Epidermal melanocyte (primary cell): ENCODE data around the gene NYAP2.

Experiments used
- DNase-seq: peaks from one replicate; pipeline ENCODE4 v3.0.0; 2011; ENCODE audit warnings: low spot score; ENCODE audit not compliant: insufficient read length

The NYAP2 gene

DNA sequence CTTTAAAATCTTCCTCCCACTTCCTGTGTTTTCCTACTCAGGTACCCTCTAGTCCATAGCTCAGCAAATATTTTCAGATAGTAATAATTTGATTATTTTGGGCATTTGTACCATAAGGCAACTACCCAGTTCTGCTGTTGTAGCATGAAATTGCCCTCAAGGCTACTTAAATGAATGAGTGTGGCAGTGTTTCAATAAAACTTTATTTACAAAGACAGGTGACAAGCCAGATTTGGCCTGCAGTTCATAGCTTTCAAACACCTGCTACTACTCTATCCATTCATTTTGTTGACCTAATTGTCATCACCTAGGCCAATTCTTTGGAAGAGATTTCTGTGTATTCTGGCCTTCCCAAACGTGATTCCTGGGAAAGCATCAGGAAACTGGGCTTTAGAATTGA is 28.9 kb downstream of the NYAP2 start:
- no peak for DNase-seq

DNA sequence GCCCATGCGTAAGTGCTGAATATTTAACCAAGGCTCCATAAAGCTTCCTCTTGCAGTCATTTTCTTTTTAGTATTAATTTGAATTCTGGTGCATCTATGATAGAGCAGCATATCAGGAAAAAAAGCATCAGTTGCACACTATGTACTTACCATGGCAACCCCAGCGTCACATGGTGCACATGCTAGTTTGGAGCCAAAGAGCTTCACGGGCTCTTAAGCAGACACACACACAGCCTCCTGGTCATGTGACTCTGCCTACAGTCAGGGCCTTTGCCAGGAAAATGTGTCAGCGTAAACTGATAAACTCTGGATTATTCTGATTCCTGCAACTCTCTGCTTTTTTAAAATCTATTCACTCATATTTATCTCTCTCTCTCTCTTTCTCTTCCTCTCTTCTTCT is 30.2 kb downstream of the NYAP2 start:
- no peak for DNase-seq

DNA sequence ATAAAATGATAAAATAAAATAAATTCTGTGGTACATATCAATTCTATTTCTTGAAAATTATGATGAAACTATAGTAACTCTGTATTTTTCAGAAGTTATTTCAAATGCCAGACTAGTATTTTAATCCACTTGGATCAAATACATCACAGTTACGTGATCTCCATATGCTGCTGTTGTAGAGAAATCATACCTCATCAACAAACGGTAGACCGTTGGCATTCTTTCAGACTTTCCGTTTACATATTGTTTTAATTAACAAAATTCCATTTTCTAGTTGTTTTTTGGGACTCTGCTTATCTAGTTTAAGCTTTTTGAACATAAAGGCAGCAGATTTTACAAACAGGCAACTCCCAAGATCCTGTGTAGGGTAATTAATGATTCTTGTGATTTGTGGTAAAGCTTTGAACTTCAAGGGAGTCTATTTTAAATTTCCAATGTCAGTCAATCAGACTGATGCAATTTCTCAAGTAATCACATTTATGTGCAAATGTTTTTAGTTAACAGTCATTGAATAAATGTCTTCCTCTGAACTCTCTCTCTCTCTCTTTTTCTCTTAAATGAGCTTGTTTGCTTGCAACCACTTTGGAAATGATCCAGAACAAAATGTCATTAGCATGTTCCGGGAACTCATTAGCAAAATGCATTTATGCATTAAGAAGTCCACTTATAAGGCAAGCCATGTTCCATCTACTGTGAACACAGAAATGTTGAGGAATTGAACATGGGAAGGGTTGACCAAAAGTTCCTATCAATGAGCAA is 31.8 kb downstream of the NYAP2 start:
- no peak for DNase-seq

DNA sequence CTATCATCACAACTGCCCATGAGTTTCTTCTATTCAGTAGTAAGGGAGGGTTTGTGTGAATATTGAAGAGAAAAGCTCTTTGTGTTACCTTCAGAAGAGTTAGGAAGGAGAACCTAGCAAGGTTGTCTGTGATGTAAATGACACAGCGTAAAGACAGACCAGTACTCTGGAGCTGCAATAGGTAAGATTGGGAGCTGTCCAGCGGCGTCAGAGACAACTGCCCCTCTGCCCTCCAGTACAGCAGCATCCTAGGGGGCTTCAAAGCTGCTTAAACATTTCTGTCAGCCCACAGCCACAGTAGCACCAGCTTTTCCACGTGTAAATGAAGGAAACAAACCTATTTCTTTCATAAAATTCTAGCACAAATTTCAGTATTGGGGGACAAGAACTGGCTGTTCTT is 34.5 kb downstream of the NYAP2 start:
- DNase-seq: no peak

DNA sequence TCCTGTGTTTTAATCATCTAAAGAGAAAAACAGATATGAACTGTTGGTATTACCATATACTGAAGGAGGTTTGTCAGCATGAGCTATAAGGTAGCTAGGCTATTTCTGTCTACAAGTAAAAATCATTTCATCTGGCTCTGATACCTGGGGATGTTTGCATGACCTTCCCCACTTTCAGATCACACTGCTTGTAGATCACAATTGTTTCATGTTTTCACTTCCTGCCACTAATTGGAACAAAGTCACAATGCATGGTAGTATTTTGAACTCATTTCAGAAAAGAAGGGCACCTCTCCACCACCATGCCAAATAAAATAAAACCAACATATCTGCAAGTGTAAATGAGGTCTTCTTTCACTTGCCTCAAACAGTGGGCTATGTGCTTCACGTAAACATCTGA is 37.8 kb downstream of the NYAP2 start:
- no peak for DNase-seq

DNA sequence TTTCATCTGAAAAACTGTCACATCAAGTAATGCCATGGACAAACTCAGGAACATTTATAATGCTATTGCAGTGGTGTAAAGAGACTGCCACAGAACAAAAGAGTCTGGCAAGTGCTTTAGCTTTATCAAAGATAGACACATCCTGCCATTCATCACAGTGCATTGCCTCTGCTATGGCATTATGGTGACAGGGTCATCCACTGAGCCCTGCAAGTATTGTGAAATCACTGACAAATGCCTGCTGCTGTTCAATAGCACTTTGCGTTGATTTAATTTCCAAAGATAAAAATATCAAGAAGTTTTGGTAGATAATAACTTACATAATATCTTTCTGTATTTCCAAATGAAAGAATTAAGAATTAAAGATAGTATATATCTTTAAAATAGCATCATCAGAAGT is 38.7 kb downstream of the NYAP2 start:
- no peak for DNase-seq

DNA sequence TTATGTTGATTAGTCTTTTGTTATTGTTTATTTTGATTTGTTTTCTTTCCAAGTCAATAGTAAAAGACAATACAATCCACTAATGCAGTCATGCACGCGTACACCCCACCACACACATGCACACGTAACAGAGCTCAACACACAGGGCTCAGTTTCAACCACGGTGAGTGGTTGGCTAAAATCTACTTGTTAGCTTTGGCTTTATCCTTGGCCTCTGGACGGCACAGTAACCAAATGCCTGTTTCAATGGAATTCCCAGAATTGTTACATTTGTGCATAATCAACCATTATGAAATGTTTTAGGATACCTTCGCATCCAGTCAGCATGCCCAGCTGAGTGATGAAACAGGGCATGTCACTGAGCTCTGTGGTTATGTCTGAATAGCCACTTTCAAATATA is 53.2 kb downstream of the NYAP2 start:
- peak; percentile 17 for DNase-seq

DNA sequence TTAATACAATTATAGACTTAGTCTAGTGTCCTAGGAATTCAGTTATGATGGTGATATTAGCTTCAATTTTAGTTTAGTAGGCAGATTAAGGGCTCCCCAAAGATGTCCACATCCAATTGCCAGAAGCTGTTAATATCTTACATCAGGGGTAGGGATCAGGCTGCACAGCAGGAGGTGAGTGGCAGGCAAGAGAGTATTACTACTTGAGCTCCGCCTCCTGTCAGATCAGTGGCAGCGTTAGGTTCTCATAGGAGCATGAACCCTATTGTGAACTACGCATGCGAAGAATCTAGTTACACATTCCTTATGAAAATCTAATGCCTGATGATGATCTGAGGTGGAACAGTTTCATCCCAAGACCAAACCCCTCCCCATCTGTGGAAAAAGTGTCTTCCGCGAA is 54.9 kb downstream of the NYAP2 start:
- DNase-seq: no peak

DNA sequence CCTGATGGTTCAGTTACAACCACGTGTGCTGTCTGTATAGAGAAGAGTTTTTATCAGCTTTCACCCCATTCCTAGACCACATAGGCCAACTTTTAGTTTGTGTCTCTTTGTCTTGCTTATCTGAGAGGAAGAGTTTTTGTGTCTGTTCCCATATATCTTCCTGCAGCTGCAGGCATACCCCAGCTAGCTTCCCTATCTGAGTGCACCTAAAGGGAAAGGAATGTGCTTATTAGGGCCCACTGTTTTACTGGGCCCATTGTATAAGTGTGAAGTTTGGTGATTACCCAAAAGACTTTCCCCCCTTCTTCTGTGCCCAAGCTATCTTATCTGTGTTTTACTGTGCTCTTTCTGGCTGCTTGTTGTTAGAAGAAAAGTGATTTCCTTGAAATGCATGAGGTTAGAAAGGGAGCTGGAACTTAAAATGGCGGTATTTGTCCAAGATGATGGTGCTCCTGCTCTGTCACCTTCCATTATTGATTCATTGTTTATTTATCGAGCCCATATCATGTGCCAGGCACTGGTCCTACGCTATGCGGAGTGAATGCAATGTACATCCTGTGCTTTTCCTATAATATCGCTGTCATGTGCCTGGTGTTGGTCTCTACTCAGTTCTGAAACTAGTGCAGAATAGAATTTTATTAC is 57.2 kb downstream of the NYAP2 start:
- DNase-seq: no peak

DNA sequence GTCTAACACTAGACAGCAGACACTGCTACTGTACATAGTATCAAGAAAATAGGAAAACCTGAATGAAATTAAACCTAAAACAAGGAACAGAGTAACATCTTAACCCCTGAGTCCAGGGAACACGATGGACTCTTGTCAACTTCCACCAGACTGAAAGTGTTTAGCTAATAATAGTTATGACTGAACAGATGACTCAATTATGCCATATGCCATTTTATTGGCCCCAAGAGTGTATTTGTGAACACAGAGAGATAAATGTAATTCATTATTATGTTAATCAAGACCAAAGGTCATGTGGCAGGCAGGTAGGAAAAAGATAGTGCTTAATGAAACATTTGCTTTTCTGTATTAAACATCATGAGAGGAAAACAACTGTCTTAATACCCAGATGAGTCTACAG is 58.0 kb downstream of the NYAP2 start:
- DNase-seq: no peak

DNA sequence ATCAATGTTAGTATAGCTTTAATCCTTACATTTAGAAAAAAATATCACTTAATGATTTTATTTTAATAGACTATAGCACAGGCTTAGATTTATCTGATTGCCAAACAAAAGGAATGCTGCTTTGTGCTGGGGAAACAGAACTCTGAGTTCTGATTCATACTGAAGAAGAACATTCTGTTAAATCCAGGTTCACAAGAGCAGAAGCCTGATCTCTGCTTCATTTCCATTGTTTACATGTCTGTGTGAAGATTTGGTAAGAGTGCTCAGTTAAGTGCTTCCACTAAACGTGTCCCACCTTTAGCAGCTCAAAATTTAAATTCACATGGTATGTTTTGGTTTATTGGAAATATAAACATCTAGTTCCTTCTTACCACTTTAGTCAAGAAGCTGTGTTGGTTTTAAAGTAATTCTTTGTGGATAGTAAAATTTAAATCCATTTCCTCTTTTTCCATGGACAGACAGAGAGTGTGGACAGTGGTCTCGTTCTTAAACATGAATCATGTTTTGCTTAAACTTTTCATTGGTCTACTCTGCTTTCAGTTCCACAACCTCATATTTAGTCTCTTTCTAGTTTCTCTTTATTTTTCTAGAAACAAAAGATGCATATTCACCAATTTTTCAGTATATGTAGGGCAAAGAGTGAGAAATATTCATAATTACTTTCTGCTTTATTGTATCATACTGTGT is 59.1 kb downstream of the NYAP2 start:
- no peak for DNase-seq

DNA sequence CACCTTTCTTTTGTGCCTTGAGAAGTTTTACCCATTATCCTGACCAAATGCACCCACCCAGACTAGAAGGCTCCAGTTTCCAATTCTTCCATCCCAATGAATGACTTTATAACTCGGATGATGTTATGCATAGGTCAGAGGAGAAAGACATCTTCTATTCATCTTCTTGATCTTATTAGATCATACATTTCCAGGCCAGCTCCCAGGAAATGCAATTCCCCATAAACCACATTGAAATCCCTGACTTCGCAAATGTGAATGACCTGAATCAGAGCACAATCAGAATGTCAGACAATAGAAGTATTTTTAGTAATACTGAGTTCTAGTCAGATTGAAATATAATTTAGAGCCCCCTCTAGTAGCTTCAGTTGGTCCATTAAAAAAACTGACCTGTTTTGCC is 62.9 kb downstream of the NYAP2 start:
- no peak for DNase-seq

DNA sequence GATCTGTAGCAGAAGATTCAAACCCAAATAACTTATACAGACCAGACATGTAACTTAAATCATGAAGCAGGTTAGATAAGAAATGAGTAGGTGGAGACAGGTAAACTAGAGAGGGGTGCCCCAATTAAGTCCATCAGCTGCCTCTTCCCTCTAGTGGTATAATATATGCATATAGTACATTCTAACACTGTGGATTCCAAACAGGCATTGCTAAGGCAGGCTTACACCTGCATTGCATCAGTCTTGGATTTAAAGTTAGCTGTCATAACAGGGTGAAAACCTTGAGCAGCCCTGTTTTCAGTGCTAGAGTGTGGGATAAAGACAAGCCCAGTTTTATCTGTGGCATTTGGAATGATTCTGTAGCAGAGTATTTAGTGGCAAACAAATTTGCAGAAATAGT is 63.4 kb downstream of the NYAP2 start:
- no peak for DNase-seq

DNA sequence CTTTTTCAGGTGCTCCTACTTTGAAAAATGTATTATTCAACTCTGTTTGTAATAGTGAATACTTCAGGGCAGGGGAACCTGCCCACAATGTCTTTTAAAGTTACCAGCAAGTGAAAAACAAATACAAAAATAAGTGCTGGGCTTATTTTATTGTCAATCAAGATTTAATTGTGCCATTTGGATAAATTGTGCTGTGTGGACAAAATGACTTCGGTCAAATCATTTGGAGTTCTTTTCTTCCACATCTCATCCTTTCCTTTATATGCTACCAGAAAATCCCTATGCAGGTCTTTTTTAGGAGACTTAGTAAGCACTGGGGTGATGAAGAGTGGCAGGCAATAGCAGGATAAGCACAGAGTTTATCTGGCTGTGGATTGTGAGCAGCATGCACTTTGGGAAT is 63.9 kb downstream of the NYAP2 start:
- DNase-seq: no peak

DNA sequence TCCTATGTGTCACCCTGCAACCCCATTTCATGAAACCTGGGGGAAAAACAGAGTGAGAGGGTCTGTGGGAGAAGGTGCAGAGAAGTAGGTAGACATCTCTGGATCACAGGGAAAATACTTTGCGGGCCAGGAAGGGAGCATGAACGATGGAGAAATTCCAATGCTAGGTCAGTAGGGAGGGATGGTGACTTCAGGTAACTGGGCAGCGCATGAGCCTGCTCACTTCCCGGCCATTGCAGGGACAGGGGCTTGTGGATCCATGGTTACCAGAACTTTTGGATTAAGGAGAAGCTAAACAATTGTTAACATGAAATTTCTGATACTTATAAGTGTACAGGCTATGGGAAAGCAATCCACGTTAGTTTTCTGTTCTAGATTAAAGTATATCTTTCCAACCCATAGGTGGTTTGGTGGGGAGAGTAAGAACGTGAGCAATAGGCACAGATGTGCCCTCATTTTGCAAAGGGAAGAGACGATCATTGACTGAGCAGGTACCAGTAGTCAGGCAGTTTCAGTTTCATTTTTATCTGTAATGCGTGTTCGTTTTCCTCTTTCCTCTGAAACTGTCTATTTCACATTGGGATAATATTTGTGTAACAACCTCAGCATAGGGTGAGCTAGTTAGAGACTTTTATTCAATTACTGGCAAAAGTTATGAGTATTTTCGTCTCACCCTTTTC is 65.0 kb downstream of the NYAP2 start:
- DNase-seq: no peak

DNA sequence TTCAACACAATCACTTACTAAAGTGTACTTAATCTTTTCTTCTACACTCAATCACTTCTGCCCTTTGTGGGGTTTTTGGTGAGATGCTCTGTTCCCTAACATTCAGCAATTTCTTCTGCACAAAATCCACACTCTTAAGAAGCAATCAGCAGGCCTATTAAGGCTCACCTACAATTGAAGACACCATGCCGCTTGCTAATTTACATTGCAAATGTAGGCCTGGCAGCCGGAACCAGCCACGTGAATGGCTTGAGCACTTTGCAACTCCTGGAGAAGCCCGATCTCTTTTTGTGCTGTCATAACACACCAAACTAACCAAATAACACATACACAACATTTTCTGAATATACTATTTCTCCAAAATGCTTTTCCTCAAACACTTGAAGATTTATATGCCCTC is 66.3 kb downstream of the NYAP2 start:
- DNase-seq: no peak

DNA sequence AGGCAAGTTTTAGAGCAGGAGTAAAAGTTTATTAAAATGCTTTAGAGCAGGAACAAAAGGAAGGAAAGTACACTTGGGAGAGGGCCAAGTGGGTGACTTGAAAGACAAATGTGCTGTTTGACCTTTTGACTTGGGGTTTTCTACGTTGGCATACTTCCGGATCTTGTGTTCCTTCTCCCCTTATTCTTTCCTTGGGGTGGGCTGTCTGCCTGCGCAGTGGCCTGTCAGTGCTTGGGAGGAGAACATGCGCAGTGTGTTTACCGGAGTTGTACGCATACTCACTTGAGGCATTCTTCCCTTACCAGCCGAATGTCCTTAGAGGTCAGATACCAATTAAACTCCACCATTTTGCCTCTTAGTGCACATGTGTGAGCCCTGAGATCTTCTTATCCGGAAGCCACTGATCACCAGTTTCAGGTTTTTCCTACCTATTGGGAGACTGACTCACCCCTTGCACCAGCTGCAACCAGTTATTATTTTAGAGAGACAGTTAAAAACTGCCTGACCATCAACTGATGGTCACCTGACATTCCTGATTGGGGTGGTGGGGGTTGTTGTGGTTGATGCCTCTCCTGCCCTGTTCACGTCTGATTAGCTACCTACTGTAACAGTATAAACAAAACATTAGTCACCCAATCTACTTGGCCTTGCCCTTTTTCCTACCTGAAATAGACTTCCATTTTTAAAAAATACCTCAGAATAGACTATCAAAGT is 67.5 kb downstream of the NYAP2 start:
- no peak for DNase-seq

DNA sequence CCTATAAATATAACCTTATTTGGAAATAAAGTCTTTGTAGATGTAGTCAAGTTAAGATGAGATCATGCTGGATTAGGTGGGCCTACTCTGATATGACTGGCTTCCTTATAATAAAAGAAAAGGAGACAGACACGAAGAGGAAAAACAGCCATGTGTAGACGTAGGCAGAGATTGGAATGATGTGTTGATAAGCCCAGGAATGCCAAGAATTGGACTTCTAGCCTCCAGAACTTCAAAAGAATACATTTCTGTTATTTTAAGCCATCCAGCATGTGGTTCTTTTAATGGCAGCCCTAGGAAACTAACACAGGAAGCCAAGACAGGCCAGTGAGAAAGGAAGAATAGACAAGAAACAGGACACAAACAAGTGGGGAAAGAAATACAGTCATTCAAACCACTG is 68.6 kb downstream of the NYAP2 start:
- no peak for DNase-seq

DNA sequence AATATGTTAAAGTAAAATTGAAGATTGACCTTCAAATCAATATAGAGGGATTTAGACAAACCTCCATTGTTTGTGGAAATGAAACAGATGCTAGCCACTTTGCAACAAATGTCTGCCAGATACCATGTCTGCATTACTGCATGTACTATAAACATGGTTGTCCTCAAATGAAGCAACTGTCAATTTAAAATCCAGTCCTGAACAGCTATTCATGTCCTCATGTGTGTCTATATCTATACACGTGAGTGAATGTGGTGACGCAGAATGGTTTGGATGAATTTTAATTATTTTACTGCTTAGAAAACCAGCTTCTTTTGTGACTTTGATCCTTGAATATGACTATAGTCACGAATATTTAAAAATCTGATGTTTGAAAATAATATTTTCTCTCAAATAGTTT is 71.5 kb downstream of the NYAP2 start:
- DNase-seq: no peak

DNA sequence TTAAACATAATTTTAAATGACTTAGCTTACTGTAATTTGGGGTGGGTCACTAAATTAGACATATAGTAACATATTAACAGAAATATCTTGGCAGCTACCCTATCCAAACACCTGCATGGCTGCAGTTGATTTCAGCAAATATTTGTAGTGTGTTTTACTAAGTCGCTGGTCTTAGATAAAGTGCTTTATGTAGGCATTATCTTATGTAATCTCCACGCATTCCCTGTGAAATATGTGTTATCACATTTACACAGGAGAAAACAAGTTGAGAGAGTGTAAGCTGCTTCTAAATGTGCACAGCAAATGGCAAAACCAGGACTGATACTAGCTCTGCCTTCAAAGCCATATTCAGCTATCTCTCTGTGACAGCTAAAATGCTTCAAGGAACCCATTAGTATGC is 72.0 kb downstream of the NYAP2 start:
- no peak for DNase-seq

DNA sequence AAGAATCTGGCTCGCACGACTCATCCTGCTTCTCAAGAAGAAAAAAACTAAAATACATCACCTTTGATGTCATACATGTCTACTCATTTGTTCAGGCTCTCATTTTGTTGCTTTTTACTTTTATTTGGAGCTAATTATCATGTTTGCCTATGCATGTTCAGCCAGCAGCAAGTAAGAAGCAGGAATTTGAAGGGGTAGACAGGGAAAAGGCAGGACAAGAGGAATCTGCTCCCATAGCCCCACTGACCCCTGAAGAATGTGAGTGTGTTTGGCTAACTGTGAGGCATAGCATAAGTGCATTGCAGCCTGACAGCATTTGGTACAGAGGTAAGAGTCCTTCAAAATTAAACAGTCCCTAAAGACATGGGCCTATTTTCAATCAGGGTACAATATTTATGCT is 72.7 kb downstream of the NYAP2 start:
- no peak for DNase-seq

DNA sequence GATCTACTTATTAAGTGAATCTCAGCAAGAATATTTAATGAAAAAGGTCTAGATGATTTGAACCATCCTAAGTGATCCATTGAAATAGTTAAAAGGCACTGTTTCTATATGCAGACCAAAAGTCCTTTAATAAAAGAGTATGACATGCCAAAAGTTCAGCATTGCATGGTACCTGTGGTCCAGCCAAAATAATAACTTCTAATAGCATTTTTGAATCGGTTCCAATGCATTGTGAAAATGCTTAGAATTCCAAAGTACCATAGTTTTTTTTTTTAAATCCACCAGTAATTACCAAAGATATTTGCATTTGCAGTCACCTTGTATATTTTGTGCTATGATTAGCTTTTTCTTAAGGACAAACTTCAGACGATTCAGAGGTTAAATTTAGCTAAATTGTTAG is 79.9 kb downstream of the NYAP2 start:
- DNase-seq: no peak
